Heart right ventricle (tissue), 16 donors: ENCODE measurements around the gene WWOX. TPM values are rescaled to one million over a fixed set of nuclear protein-coding genes. Genes with fewer than 3 reads are reported as not detected.

Experiments used
- ATAC-seq, 8 donors: fragments of 200-7000 bp; cut with Tn5 transposase; one replicate each; pipeline ENCODE4 v1.9.1; 2020; ENCODE audit warnings: mild to moderate bottlenecking in 8 of 8, moderate library complexity in 8 of 8, moderate number of reproducible peaks in 1 of 8
- DNase-seq, 2 donors: peaks; one replicate each; pipeline ENCODE4 v3.0.0-alpha.2; 2020
- H3K27ac ChIP-seq, 10 donors: fragments of 200-600 bp; sonication (generic) in 2 of 10; one replicate each; pipeline versions ENCODE4 v1.5.0 to v1.8.0; 2020 to 2022; ENCODE audit warnings: mild to moderate bottlenecking in 3 of 10
- H3K27me3 ChIP-seq, 7 donors: fragments of 200-600 bp; one replicate each; pipeline ENCODE4 v1.8.0; 2021 to 2022; ENCODE audit warnings: mild to moderate bottlenecking in 2 of 7
- H3K36me3 ChIP-seq, 9 donors: fragments of 200-600 bp; sonication (generic) in 1 of 9; one replicate each; pipeline versions ENCODE4 v1.5.0 to v1.8.0; 2020 to 2022; ENCODE audit warnings: mild to moderate bottlenecking in 2 of 9
- H3K4me1 ChIP-seq, 9 donors: fragments of 200-600 bp; sonication (generic) in 1 of 9; one replicate each; pipeline versions ENCODE4 v1.5.0 to v1.8.0; 2020 to 2022; ENCODE audit warnings: mild to moderate bottlenecking in 4 of 9
- H3K4me3 ChIP-seq, 10 donors: fragments of 200-600 bp; sonication (generic) in 2 of 10; one replicate each; pipeline versions ENCODE4 v1.5.0 to v1.8.0; 2020 to 2022; ENCODE audit warnings: mild to moderate bottlenecking in 7 of 10, moderate library complexity in 2 of 10
- H3K9me3 ChIP-seq, 11 donors: fragments of 200-600 bp in 10 of 11; sonication (generic) in 2 of 11; one replicate each; pipeline versions ENCODE4 v1.5.0 to v1.8.0; 2013 to 2022; ENCODE audit warnings: mild to moderate bottlenecking in 2 of 11, control low read depth in 1 of 11, moderate library complexity in 1 of 11
- CTCF ChIP-seq, 9 donors: fragments of 200-600 bp; sonication (generic) in 2 of 9; IDR thresholded peaks; one replicate each; pipeline versions ENCODE4 v1.5.0 to v1.8.0; 2021 to 2022; ENCODE audit warnings: antibody characterized with exemption in 9 of 9, mild to moderate bottlenecking in 5 of 9, moderate library complexity in 1 of 9
- WGBS, 2 donors: extraction: QIAGEN DNeasy Blood & Tissue Kit; methylation state at CpG; one replicate each; pipeline ENCODE4 v1.1.7; 2013; ENCODE audit warnings: inconsistent platforms in 1 of 2; 5-methylcytosine and 5-hydroxymethylcytosine counted together
- intact Hi-C, 10 donors: fragments of 100-400 bp; cut with DNase I; formaldehyde crosslinking; loops; one replicate each; pipeline versions ENCODE4 v1.11.1 to v1.14.2; 2022
- polyA plus RNA-seq, 2 donors: library from polyadenylated mRNA; stranded (reverse); fragments of 200-250 nt; gene quantifications; one replicate each; pipeline ENCODE4 v1.2.3, GENCODE V29; 2013
- total RNA-seq, 10 donors: library from RNA; stranded (reverse); fragmentation: NEBNext Ultra II Directional in 3 of 10; extraction: Animal tissue kit (Norgen Biotek cat#: 25700) in 3 of 10; gene quantifications; one replicate each; pipeline versions ENCODE4 v1.2.1 to v1.2.4, GENCODE V29; 2021 to 2023
- donor health status: Arrhythmogenic right ventricular cardiomyopathy.
- donor health status: ischemic (EF 13 %, LVEDD 7.1; RV severe dilation, severe dysfunction).
- donor health status: healthy with polysubstance abuse.
- donor health status: DM: no; HTN: yes; CAD: no.
- donor health status: DM: no; HTN: no; CAD: no.
- donor health status: ischemic (EF 25% LVEDD 6.9; RV normal size, moderate dysfunction).
- donor health status: ischemic (EF 25% LVEDD 5.7; RV mildly dilated, moderate dysfunction).
- donor health status: healthy.
- donor health status: DM: yes; HTN: yes; CAD: no.
- donor health status: Ischemic cardiomyopathy.
- donor health status: ischemic (EF 35%, LVEDD 5.7; RV mildly dilated, moderate dysfunction).
- donor health status: nonischemic (EF 11% LVEDD 7.7; RV severe dilation, severe dysfunction).
- donor health status: DM: yes; HTN: yes; CAD: no.
- donor health status: PGD.
- donor health status: ischemic (EF 29% LVEDD 5.4; RV normal size, mild dysfunction).
- donor health status: nonischemic (EF 23%, LVEDD 6.1; RV moderate dilation, normal function).

WWOX gene
- total and polyA plus RNA-seq, 12 donors: 4.9 to 15.0 (median 9.9) TPM

GRCh38 chr16:78762222-78762621 is 662.8 kb downstream of the WWOX start:
- H3K27ac ChIP-seq: no peak overlapping the region
- no peaks in the 10 kb centered on the region for H3K36me3 ChIP-seq
- no peak for TF ChIP-seq CTCF (IDR thresholded peaks at IDR 0.05)
- ATAC-seq: no peak
- no peak overlapping the region for H3K4me3 ChIP-seq
- no peaks in the 10 kb centered on the region for H3K27me3 ChIP-seq
- DNase-seq: no peak
- intact Hi-C loops: loop anchor here in 1 of 10 donors (10.0 kb wide), 1 partner anchor 157 kb away; no protein-coding TSS in a partner anchor
- peaks cover 0 to 6% (median 0%) of the 10 kb centered on the region in 9 donors for H3K4me1 ChIP-seq
- no peaks in the 10 kb centered on the region for H3K9me3 ChIP-seq
- 80 to 81% methylated on average over 6 of the region's 6 CpGs for WGBS, 2 donors

- intact Hi-C loops: loop anchor here in 1 of 10 donors (10.0 kb wide), 1 partner anchor 159 kb away; no protein-coding TSS in a partner anchor
- no peak for TF ChIP-seq CTCF (IDR thresholded peaks at IDR 0.05)
- Histone ChIP-seq H3K4me3 (no peak overlapping the region), H3K27ac (no peak overlapping the region), H3K36me3 (no peaks in the 10 kb centered on the region), H3K4me1 (peaks cover 0 to 6% (median 0%) of the 10 kb centered on the region in 9 donors), H3K9me3 (no peaks in the 10 kb centered on the region), H3K27me3 (no peaks in the 10 kb centered on the region)
- DNase-seq: no peak
- peak in 5 of 8 donors; percentile 33 to 72 (median 59) for ATAC-seq
- WGBS, 2 donors: 69% methylated on average over 10 of the region's 10 CpGs
Observed at GRCh38 chr16:78763821-78764440, 664.5 kb downstream of the WWOX start.

- H3K9me3 ChIP-seq: no peaks in the 10 kb centered on the region
- peaks cover 0 to 6% (median 0%) of the 10 kb centered on the region in 9 donors for H3K4me1 ChIP-seq
- intact Hi-C loops: loop anchor here in 1 of 10 donors (10.0 kb wide), 1 partner anchor 160 kb away; no protein-coding TSS in a partner anchor
- H3K27ac ChIP-seq: no peak overlapping the region
- 95 to 100% methylated on average over 4 of the region's 4 CpGs for WGBS, 2 donors
- no peak overlapping the region for H3K4me3 ChIP-seq
- TF ChIP-seq CTCF (IDR thresholded peaks at IDR 0.05): no peak
- H3K27me3 ChIP-seq: no peaks in the 10 kb centered on the region
- H3K36me3 ChIP-seq: no peaks in the 10 kb centered on the region
- ATAC-seq (no peak), DNase-seq (no peak)
Observed at GRCh38 chr16:78764478-78764877, 665.0 kb downstream of the WWOX start.

- H3K27me3 ChIP-seq: no peaks in the 10 kb centered on the region
- DNase-seq (no peak), ATAC-seq (no peak)
- intact Hi-C loops: loop anchor here in 1 of 10 donors (10.0 kb wide), 1 partner anchor 163 kb away; no protein-coding TSS in a partner anchor
- WGBS, 2 donors: 89 to 90% methylated on average over 8 of the region's 8 CpGs
- H3K9me3 ChIP-seq: no peaks in the 10 kb centered on the region
- no peaks in the 10 kb centered on the region for H3K36me3 ChIP-seq
- H3K4me3 ChIP-seq: no peak overlapping the region
- peaks cover 0 to 19% (median 8%) of the 10 kb centered on the region in 9 donors for H3K4me1 ChIP-seq
- TF ChIP-seq CTCF (IDR thresholded peaks at IDR 0.05): no peak
- peak overlapping the region in 1 of 10 donors; percentile 7 for H3K27ac ChIP-seq
Observed at GRCh38 chr16:78768226-78768625, 668.8 kb downstream of the WWOX start.
